B cell (primary cell): ENCODE measurements around the gene SECTM1.

Experiments used
- CTCF ChIP-seq: fragments of 200-600 bp; IDR thresholded peaks from one replicate; pipeline ENCODE4 v1.8.0; 2022; ENCODE audit warnings: antibody characterized with exemption, mild to moderate bottlenecking
- EZH2 ChIP-seq: IDR thresholded peaks from 2 replicates; pipeline ENCODE4 v1.6.1; 2012; ENCODE audit warnings: borderline replicate concordance, low read depth, mild to moderate bottlenecking, moderate library complexity, low read length; ENCODE audit not compliant: insufficient read depth, poor library complexity, severe bottlenecking

- TF ChIP-seq CTCF, result no peak
- TF ChIP-seq EZH2, result no peak
These were observed 40.4 kb upstream of the SECTM1 start for GRCh38 chr17:82373731-82374625.
